ENCODE data around the gene CPVL. TPM values are rescaled to one million over a fixed set of nuclear protein-coding genes. Genes with fewer than 3 reads are reported as not detected.

Gene CPVL
- polyA plus RNA-seq, 2 of the 4 experiments (the other 2 are of a cell fraction), result 0.05 TPM; not detected in 1

GRCh38 chr7:29090151-29090805 is 56.1 kb downstream of the CPVL start:
- FAIRE-seq (no peak), ATAC-seq (no peak), DNase-seq (ENCODE audit: low read depth in 1 of 2, low spot score in 1 of 2) (no peak)
- Histone ChIP-seq H3K9me3 (no peaks in the 10 kb centered on the region), H3K4me1 (no peaks in the 10 kb centered on the region), H3K4me2 (no peak overlapping the region), H3K27ac (no peak overlapping the region), H3K4me3 (no peak overlapping the region)
- WGBS (ENCODE audit: missing lambda C conversion rate), result 2% methylated on average over 3 of the region's 3 CpGs
- CTCF ChIA-PET, result interaction anchor here (1.2 to 2.9 kb wide), 6 partner anchors 12 to 319 kb away, joined by 3 to 13 read pairs (median 9); no protein-coding TSS in a partner anchor
- POLR2A ChIA-PET, result no interaction called here
- TF ChIP-seq EHF (CRISPR knock-in tag; IDR thresholded peaks at IDR 0.05) (no peak), RARB (CRISPR knock-in tag; IDR thresholded peaks at IDR 0.05) (no peak), POLR2A (IDR thresholded peaks at IDR 0.05; ENCODE audit: low read length) (no peak), SREBF2 (IDR thresholded peaks at IDR 0.05) (no peak)

- ATAC-seq, result no peak
- TF ChIP-seq JUN (IDR thresholded peaks at IDR 0.05), result no peak
- TF ChIP-seq POLR2A (IDR thresholded peaks at IDR 0.05; ENCODE audit: low read length), result no peak
- no peak for TF ChIP-seq BCL3 (IDR thresholded peaks at IDR 0.05)
- TF ChIP-seq RNF2 (IDR thresholded peaks at IDR 0.05; ENCODE audit: borderline replicate concordance, low read depth), result no peak
- H3K4me2 ChIP-seq, result no peak overlapping the region
- ChIA-PET CTCF (interaction anchor here (0.5 to 1.3 kb wide), 5 partner anchors 11 to 501 kb away, joined by 3 to 6 read pairs (median 4); no protein-coding TSS in a partner anchor), POLR2A (no interaction called here)
- no peak for FAIRE-seq
- DNase-seq (ENCODE audit: low read depth in 1 of 2, low spot score in 1 of 2), result no peak
- no peaks in the 10 kb centered on the region for H3K9me3 ChIP-seq
- WGBS (ENCODE audit: missing lambda C conversion rate), result 13% methylated on average over 1 of the region's 1 CpG
- H3K27ac ChIP-seq, result no peak overlapping the region
- no peak overlapping the region for H3K4me3 ChIP-seq
- no peaks in the 10 kb centered on the region for H3K4me1 ChIP-seq
Measured at GRCh38 chr7:29087840-29088170, 58.5 kb downstream of the CPVL start.

- no peak overlapping the region for H3K4me3 ChIP-seq
- CTCF ChIA-PET, result interaction anchor here (1.2 kb wide), 2 partner anchors 160 to 164 kb away, joined by 4 to 6 read pairs; no protein-coding TSS in a partner anchor
- no peak for ATAC-seq
- DNase-seq (ENCODE audit: low read depth in 1 of 2, low spot score in 1 of 2), result no peak
- H3K4me2 ChIP-seq, result no peak overlapping the region
- POLR2A ChIA-PET, result interaction anchor here (0.7 kb wide), 1 partner anchor 148 kb away, joined by 7 read pairs; no protein-coding TSS in a partner anchor
- H3K4me1 ChIP-seq, result no peaks in the 10 kb centered on the region
- WGBS (ENCODE audit: missing lambda C conversion rate), result 22% methylated on average over 2 of the region's 2 CpGs
- FAIRE-seq, result no peak
- H3K27ac ChIP-seq, result no peak overlapping the region
- TF ChIP-seq E2F6 (IDR thresholded peaks at IDR 0.05; ENCODE audit: borderline replicate concordance, low read depth) (no peak), JUNB (IDR thresholded peaks at IDR 0.05) (no peak), CEBPB (IDR thresholded peaks at IDR 0.05) (no peak), CBX2 (IDR thresholded peaks at IDR 0.05; ENCODE audit: borderline replicate concordance, low read depth) (no peak), USF2 (IDR thresholded peaks at IDR 0.05) (no peak), CHD2 (IDR thresholded peaks at IDR 0.05; ENCODE audit: low read length, partially characterized antibody) (no peak), TFCP2L1 (CRISPR knock-in tag; IDR thresholded peaks at IDR 0.05) (no peak), FOSB (CRISPR knock-in tag; IDR thresholded peaks at IDR 0.05) (no peak), EP300 (IDR thresholded peaks at IDR 0.05) (no peak), NFE2L2 (conservative IDR thresholded peaks at IDR 0.05; ENCODE audit: low read length) (no peak), CTCF (IDR thresholded peaks at IDR 0.05) (no peak), TP53 (CRISPR knock-in tag; IDR thresholded peaks at IDR 0.05) (no peak), HOXA7 (CRISPR knock-in tag; IDR thresholded peaks at IDR 0.05) (no peak), HMGXB4 (CRISPR knock-in tag; IDR thresholded peaks at IDR 0.05; ENCODE audit: borderline replicate concordance) (no peak), PBX3 (IDR thresholded peaks at IDR 0.05) (no peak)
- H3K9me3 ChIP-seq, result no peaks in the 10 kb centered on the region
Measured at GRCh38 chr7:29086545-29086944, 59.8 kb downstream of the CPVL start.

Data from A549 (cell line).